ENCODE data around the gene SCFD2. TPM values are rescaled to one million over a fixed set of nuclear protein-coding genes. Genes with fewer than 3 reads are reported as not detected.

The SCFD2 gene
- total and polyA plus RNA-seq, 8 donors = 11.4 to 26.6 (median 13.7) TPM

DNA sequence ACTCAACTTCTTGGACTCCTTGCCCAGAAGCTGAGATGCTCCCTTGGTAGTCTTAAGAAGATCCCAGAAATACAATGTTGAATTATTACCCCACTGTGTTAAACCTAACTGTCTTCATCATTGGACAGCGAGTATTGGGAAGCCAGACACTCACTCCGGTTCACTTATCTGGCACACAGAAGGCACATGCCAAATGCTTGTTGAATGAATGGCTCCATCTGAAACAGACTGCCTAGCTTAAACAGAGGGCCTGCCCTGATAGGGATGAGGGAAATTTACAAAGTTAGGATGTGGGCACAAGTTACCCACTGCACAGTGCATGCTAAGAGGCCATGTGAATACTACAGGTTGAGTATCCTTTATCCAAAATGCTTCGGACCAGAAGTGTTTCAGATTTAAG, 424.4 kb downstream of the SCFD2 start:
- Histone ChIP-seq H3K36me3 (no peaks in the 10 kb centered on the region), H3K27me3 (no peaks in the 10 kb centered on the region), H3K27ac (no peak overlapping the region), H3K4me3 (no peak overlapping the region), H3K4me1 (no peaks in the 10 kb centered on the region), H3K9me3 (no peaks in the 10 kb centered on the region)
- no peak for ATAC-seq
- intact Hi-C loops (cut with DNase I) = no loop called here
- no peak for DNase-seq
- TF ChIP-seq, protein P1, sequence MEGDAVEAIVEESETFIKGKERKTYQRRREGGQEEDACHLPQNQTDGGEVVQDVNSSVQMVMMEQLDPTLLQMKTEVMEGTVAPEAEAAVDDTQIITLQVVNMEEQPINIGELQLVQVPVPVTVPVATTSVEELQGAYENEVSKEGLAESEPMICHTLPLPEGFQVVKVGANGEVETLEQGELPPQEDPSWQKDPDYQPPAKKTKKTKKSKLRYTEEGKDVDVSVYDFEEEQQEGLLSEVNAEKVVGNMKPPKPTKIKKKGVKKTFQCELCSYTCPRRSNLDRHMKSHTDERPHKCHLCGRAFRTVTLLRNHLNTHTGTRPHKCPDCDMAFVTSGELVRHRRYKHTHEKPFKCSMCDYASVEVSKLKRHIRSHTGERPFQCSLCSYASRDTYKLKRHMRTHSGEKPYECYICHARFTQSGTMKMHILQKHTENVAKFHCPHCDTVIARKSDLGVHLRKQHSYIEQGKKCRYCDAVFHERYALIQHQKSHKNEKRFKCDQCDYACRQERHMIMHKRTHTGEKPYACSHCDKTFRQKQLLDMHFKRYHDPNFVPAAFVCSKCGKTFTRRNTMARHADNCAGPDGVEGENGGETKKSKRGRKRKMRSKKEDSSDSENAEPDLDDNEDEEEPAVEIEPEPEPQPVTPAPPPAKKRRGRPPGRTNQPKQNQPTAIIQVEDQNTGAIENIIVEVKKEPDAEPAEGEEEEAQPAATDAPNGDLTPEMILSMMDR (IDR thresholded peaks at IDR 0.05) = no peak

DNA sequence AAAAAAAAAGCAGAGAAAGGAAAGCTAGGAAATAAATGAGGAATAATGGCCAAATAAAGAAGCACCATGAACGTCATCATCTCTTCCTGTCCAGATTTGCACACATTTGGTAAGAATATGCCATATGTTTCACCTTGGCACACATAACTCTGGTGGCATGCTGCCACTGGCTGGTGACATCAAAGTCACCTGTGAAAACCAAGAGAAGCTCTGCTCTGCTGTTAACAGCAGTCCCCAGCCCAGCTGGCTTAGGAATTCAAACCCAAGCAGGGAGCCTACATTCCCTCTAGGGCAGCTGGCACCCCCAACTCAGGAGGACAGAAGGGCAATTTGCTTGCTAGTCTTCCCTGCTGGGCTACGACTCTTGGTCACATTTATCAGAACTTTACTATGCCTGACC, 426.1 kb downstream of the SCFD2 start:
- no peak overlapping the region for H3K27ac ChIP-seq
- no peak for ATAC-seq

DNA sequence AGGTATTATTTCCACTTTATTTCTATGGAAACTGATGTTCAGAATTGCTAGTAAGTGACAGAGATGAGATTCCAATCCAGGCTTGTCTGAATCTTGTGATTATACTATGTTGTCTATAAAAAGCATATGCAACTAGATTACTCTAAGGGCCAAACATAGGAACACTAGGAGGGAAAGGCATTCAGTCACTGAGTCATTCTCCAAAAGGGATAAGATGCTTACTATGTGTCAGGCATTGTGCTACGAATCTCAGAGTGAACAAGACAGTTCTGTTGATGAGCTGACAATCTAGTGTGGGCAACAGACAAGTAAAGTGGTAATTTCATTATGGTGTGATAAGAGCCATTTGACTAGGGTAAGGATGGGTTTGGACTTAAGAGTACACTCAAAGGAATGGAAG, 426.5 kb downstream of the SCFD2 start:
- DNase-seq (no peak), ATAC-seq (no peak)
- no peaks in the 10 kb centered on the region for H3K36me3 ChIP-seq
- H3K27ac ChIP-seq = no peak overlapping the region
- no peaks in the 10 kb centered on the region for H3K9me3 ChIP-seq
- no peaks in the 10 kb centered on the region for H3K27me3 ChIP-seq
- no peaks in the 10 kb centered on the region for H3K4me1 ChIP-seq
- TF ChIP-seq, protein P1 (IDR thresholded peaks at IDR 0.05) = no peak
- no peak overlapping the region for H3K4me3 ChIP-seq
- intact Hi-C loops (cut with DNase I) = no loop called here

More for the DNA sequence above, 426.1 kb downstream of the SCFD2 start:
- Histone ChIP-seq H3K9me3 (no peaks in the 10 kb centered on the region), H3K4me3 (no peak overlapping the region), H3K27me3 (no peaks in the 10 kb centered on the region), H3K4me1 (no peaks in the 10 kb centered on the region), H3K36me3 (no peaks in the 10 kb centered on the region)
- TF ChIP-seq, protein P1 (IDR thresholded peaks at IDR 0.05) = no peak
- DNase-seq = no peak
- intact Hi-C loops (cut with DNase I) = no loop called here

DNA sequence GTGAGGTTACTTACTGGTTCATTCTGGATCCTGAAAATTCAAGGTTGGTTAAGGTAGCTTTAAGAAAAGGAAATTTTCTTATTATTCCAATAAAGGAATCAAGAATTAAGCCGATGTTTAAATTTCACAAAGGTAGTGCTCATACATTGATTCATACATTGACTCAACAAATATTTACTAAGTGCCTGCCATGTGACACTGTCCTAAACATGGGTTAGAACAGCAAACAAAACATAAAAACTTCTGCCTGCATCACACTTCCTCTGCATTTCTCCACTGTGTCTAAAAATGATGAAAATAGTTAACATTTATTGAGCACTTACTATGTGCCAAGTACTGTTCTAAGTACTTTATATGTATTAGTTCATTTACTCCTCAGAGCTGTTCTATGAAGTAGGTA, 428.0 kb downstream of the SCFD2 start:
- TF ChIP-seq, protein P1 (IDR thresholded peaks at IDR 0.05) = no peak
- DNase-seq = no peak
- no peak for ATAC-seq
- Histone ChIP-seq H3K4me3 (no peak overlapping the region), H3K4me1 (no peaks in the 10 kb centered on the region), H3K9me3 (no peaks in the 10 kb centered on the region), H3K27ac (no peak overlapping the region), H3K36me3 (no peaks in the 10 kb centered on the region), H3K27me3 (no peaks in the 10 kb centered on the region)
- intact Hi-C loops (cut with DNase I) = no loop called here

DNA sequence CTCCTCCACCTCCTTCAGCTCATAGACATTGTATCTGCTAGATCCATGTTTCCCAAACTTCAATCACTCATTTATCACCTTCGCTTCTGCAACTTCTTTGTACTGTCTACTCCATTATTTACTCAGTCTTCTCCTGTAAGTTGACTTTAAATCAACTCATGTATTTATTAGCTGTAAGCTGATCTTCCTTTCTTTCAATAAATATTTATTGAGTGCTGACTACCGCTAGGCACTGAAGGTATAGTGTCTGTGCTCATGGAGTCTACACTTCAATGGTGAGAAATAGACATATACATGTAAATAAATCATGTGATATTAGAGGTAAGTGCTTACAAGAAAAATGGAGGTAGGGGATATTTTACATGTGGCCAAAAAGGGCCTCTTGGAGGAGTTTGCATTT, 429.1 kb downstream of the SCFD2 start:
- no peaks in the 10 kb centered on the region for H3K4me1 ChIP-seq
- H3K36me3 ChIP-seq = no peaks in the 10 kb centered on the region
- no peak for ATAC-seq
- intact Hi-C loops (cut with DNase I) = no loop called here
- DNase-seq = no peak
- no peaks in the 10 kb centered on the region for H3K27me3 ChIP-seq
- H3K4me3 ChIP-seq = no peak overlapping the region
- no peak overlapping the region for H3K27ac ChIP-seq
- H3K9me3 ChIP-seq = no peaks in the 10 kb centered on the region
- TF ChIP-seq, protein P1 (IDR thresholded peaks at IDR 0.05) = no peak

Measured in left lung (tissue), 10 donors.